Thyroid gland (tissue), 4 donors: ENCODE data around the gene PLXNA4. TPM values are rescaled to one million over a fixed set of nuclear protein-coding genes. Genes with fewer than 3 reads are reported as not detected.

ENCODE experiments used
- DNase-seq, 2 donors: peaks; one replicate each; pipeline ENCODE4 v3.0.0-alpha.2; 2019
- H3K27ac ChIP-seq, 3 donors: fragments of 200-600 bp; sonication (generic); 1 replicate in 2 of 3; 2 replicates in 1 of 3; pipeline ENCODE4 v1.5.1; 2016 to 2019; ENCODE audit warnings: mild to moderate bottlenecking in 1 of 3, moderate library complexity in 1 of 3
- H3K27me3 ChIP-seq: fragments of 200-600 bp; sonication (generic); one replicate; pipeline ENCODE4 v1.5.1; 2019
- H3K36me3 ChIP-seq, 2 donors: fragments of 200-600 bp; sonication (generic); one replicate each; pipeline ENCODE4 v1.5.1; 2016 to 2019
- H3K4me1 ChIP-seq, 2 donors: fragments of 200-600 bp; sonication (generic); one replicate each; pipeline ENCODE4 v1.5.1; 2017 to 2019
- H3K4me3 ChIP-seq, 3 donors: fragments of 200-600 bp; sonication (generic); replicated peaks in 1 of 3; 1 replicate in 2 of 3; 2 replicates in 1 of 3; pipeline ENCODE4 v1.5.1; 2016; ENCODE audit warnings: mild to moderate bottlenecking in 1 of 3
- H3K9me3 ChIP-seq: fragments of 200-600 bp; sonication (generic); one replicate; pipeline ENCODE4 v1.5.1; 2017
- POLR2A ChIP-seq, 2 donors: fragments of 450-650 bp; IDR thresholded peaks; one replicate each; pipeline ENCODE4 v1.6.1; 2017; ENCODE audit warnings: antibody characterized with exemption in 2 of 2, mild to moderate bottlenecking in 2 of 2, moderate library complexity in 1 of 2
- WGBS, 2 donors: methylation state at CpG; one replicate each; pipeline ENCODE4 v1.1.5; 2017; 5-methylcytosine and 5-hydroxymethylcytosine counted together
- intact Hi-C: fragments of 100-400 bp; cut with DNase I; formaldehyde crosslinking; loops from one replicate; pipeline ENCODE4 v1.15.1; 2023
- total RNA-seq, 4 donors: library from RNA; depleted of rRNA; stranded (reverse); fragments of >200 nt; gene quantifications; one replicate each; pipeline ENCODE4 v1.2.3, GENCODE V29; 2016
- TF ChIP-seq, protein P1 (sequence below), 6 experiments: fragments of 200-600 bp in 3 of 6; fragments of 450-650 bp in 3 of 6; sonication (generic) in 3 of 6; IDR thresholded peaks; one replicate each; pipeline ENCODE4 v1.5.1; 2016 to 2019; ENCODE audit warnings: antibody characterized with exemption in 6 of 6, mild to moderate bottlenecking in 2 of 6, inconsistent platforms in 1 of 6, moderate library complexity in 1 of 6

PLXNA4 gene
- total RNA-seq, 4 donors from 2014 or later, result 1.3 to 8.3 (median 2.4) TPM

DNA sequence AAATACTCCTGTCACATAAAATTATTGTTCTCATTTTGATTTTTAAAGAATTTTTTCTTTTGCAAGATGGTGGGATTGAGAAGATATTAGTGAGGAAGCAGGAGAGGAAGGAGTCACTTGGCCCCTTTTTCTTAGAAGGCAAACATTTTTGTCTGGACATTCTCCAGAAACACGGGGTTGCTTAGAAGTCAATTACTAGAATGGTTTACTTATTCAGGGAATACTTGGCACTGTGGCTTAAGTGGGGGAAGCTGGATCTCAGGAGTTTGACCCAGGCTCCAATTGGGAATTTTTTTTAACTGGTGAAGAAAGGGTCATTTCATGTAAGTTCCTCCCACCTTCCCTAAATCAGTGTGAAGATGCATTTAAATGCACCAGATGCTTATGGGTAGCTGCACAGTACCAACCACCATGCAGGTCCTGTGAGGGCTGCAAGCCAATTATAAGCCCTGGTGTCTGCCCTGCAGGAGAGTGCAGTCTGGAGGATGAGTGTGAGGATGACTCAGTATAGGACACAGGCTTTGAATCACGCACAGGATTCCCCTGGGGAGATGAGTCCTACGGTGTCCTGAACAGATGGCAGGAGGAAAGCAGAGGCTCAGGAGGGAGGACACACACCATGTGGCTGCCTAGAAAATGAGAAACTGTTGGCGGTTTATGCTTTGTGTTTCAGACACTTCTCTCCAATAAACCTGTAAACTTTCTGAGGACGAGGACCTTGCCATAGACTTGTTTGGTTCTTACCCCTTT lies 299.1 kb downstream of the PLXNA4 start:
- H3K4me3 ChIP-seq, result no peak overlapping the region
- H3K36me3 ChIP-seq, result no peaks in the 10 kb centered on the region
- WGBS, 2 donors, result 68 to 73% methylated on average over 5 of the region's 5 CpGs
- TF ChIP-seq, protein P1, sequence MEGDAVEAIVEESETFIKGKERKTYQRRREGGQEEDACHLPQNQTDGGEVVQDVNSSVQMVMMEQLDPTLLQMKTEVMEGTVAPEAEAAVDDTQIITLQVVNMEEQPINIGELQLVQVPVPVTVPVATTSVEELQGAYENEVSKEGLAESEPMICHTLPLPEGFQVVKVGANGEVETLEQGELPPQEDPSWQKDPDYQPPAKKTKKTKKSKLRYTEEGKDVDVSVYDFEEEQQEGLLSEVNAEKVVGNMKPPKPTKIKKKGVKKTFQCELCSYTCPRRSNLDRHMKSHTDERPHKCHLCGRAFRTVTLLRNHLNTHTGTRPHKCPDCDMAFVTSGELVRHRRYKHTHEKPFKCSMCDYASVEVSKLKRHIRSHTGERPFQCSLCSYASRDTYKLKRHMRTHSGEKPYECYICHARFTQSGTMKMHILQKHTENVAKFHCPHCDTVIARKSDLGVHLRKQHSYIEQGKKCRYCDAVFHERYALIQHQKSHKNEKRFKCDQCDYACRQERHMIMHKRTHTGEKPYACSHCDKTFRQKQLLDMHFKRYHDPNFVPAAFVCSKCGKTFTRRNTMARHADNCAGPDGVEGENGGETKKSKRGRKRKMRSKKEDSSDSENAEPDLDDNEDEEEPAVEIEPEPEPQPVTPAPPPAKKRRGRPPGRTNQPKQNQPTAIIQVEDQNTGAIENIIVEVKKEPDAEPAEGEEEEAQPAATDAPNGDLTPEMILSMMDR (IDR thresholded peaks at IDR 0.05), result no peak
- TF ChIP-seq POLR2A (IDR thresholded peaks at IDR 0.05), result no peak
- no peaks in the 10 kb centered on the region for H3K27me3 ChIP-seq
- no peak for DNase-seq
- no peaks in the 10 kb centered on the region for H3K9me3 ChIP-seq
- intact Hi-C loops, result no loop called here
- no peak overlapping the region for H3K27ac ChIP-seq
- H3K4me1 ChIP-seq, result no peaks in the 10 kb centered on the region

DNA sequence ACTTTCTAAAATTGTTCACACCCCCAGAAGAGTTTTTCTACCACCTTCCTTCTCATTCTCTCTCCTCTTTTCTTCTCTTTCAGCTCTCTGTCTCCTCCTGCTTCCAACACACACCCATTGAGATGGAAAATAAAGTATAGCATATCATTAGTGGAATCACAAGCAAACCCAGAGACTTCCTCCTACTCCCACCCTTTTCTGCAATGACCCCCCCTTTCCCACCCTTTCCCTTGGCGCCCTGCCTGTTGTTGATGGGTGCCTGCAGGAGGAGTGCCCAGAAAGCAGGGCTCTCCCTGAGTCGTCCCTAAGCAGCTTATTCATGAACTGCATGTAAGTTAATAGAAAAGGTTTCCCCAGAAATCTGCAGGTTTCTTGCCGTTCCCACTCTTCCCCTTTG lies 300.0 kb downstream of the PLXNA4 start:
- H3K36me3 ChIP-seq, result no peaks in the 10 kb centered on the region
- TF ChIP-seq, protein P1 (IDR thresholded peaks at IDR 0.05), result no peak
- no peak for TF ChIP-seq POLR2A (IDR thresholded peaks at IDR 0.05)
- no peaks in the 10 kb centered on the region for H3K9me3 ChIP-seq
- no peak overlapping the region for H3K4me3 ChIP-seq
- no peaks in the 10 kb centered on the region for H3K4me1 ChIP-seq
- H3K27ac ChIP-seq, result no peak overlapping the region
- no peak for DNase-seq
- 49 to 54% methylated on average over 3 of the region's 3 CpGs for WGBS, 2 donors
- no peaks in the 10 kb centered on the region for H3K27me3 ChIP-seq
- intact Hi-C loops, result no loop called here

DNA sequence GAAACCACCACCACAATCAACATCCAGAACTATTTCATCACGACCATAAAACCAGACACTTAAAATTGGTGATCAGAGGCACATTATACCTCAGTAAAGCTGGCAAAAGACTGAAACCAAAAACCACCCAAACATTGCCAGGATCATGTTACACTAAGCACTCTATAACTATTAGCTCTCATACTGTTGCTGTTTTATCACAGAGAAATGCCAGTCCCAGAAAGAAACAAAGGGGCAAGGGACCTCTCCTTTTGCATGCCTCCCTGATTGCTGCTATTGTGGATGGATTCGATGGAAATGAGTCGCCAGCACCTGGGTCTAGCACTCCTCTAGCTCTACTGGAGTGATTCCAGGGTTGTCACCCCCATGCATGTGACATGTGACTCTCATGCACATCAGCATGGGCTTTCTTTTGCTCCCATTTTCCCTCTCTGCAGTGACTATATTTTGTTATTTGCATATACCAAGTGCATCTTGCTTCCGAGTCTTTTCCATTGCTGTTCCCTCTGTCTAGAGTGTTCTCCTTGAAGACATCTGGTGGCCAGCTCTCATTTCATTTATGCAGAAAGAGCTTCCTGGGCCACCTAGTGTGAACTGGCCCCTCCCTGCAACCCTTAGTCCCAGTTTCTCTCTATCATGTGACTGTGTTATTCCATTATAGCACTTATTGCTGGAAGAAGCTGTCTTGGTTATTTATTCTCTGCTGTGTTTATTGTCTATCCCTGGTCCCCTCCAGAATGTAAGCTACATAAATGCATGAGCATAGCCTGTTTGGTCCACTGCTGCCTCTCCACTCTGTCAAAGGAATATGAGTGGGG lies 300.6 kb downstream of the PLXNA4 start:
- no peak for TF ChIP-seq POLR2A (IDR thresholded peaks at IDR 0.05)
- TF ChIP-seq, protein P1 (IDR thresholded peaks at IDR 0.05), result no peak
- H3K27me3 ChIP-seq, result no peaks in the 10 kb centered on the region
- H3K27ac ChIP-seq, result no peak overlapping the region
- H3K36me3 ChIP-seq, result no peaks in the 10 kb centered on the region
- WGBS, 2 donors, result 77 to 83% methylated on average over 4 of the region's 4 CpGs
- no peak for DNase-seq
- H3K4me3 ChIP-seq, result no peak overlapping the region
- no peaks in the 10 kb centered on the region for H3K9me3 ChIP-seq
- intact Hi-C loops, result no loop called here
- no peaks in the 10 kb centered on the region for H3K4me1 ChIP-seq

DNA sequence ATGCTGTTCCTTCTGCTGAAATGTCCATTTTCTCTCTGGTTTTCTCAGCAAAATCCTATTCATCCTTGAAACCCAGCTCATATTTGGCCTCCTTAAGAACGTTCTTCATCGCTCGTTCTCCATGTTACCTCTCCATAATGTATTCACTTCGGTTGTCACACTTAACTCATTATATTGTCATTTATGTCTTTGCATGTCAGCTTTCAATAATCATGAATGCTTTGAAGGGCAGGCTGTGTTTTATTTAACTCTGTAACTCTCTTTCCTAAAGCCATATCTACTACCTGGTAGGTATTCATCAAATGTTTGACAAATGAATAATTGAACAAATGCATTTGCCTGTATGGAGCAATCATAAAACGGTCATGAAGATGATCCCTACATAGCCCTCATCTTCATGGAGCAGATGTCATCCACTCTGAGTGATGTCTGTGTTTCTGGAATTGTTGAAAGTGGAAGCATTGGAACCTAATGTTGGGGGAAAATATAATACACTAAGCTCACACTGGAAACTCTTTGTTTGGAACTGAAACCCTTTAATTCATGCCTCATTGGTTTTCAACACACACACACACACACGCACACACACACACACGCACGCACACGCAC lies 303.4 kb downstream of the PLXNA4 start:
- Histone ChIP-seq H3K27me3 (no peaks in the 10 kb centered on the region), H3K4me3 (no peak overlapping the region), H3K4me1 (no peaks in the 10 kb centered on the region), H3K9me3 (no peaks in the 10 kb centered on the region), H3K27ac (no peak overlapping the region), H3K36me3 (no peaks in the 10 kb centered on the region)
- intact Hi-C loops, result no loop called here
- no peak for DNase-seq
- 87 to 88% methylated on average over 9 of the region's 9 CpGs for WGBS, 2 donors
- TF ChIP-seq, protein P1 (IDR thresholded peaks at IDR 0.05), result no peak
- no peak for TF ChIP-seq POLR2A (IDR thresholded peaks at IDR 0.05)
